ENCODE data around the gene LTN1. TPM values are rescaled to one million over a fixed set of nuclear protein-coding genes. Genes with fewer than 3 reads are reported as not detected.
A peak's percentile ranks its signal among the peaks of the same experiment; 100 is the strongest.

Gene LTN1
- total RNA-seq, 1 donor from 2014 or later, result 25.6 TPM

DNA sequence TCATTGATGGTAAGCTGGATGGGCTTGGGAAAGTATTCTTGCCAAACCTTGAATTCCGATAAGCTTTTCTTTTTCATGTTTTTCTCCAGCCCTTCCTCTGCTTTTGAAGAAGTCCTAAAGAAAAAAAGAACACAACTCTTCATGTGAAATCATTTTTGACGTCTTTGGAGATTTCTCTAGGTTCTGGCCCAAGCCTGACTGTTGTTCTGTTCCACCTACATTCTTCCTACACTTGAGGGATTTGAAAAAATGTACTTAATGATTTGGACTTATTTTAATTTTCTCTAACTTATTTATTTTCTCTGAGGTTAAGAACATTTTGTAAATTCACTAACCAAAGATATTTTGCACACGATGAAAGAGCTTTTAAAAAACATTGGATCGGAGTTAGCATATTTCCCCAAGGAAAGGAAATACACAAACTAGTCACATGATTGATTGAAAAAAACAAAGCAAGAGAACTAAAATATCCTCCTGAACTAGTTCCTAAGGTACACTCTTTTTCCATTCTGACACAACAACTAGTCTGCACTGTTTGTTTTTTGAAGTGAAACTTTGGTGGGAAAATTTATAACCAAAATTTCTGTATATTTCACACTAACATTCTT, 82.3 kb downstream of the LTN1 start:
- no peaks in the 10 kb centered on the region for H3K4me1 Mint-ChIP-seq (ENCODE audit: low read depth)
- no peaks in the 10 kb centered on the region for H3K36me3 Mint-ChIP-seq (ENCODE audit: low read depth)
- H3K4me3 Mint-ChIP-seq, result no peak overlapping the region
- intact Hi-C loops (cut with micrococcal nuclease), result no loop called here
- peaks cover 20% of the 10 kb centered on the region for H3K27me3 Mint-ChIP-seq (ENCODE audit: insufficient read depth)
- no peaks in the 10 kb centered on the region for H3K9me3 Mint-ChIP-seq
- no peak overlapping the region for H3K27ac Mint-ChIP-seq
- no peak for DNase-seq (ENCODE audit: low spot score)

DNA sequence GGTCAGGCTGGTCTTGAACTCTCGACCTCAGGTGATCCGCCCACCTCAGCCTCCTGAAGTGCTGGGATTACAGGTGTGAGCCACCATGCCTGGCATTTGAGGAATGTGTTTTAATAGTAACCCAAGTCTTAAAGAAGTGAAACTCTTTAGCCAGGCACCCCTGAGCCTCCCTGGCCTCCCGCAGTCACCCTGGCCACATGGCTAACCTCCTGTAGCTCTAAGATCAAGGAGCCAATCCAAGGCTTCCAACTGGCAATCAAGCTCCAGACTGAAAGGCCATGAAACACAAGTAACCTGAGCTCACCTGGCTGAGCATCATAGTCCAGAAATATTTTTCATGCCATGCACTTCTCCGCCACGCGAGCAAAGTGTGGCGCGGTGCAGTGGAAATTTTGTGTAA, 84.3 kb downstream of the LTN1 start:
- Mint-ChIP-seq H3K9me3 (no peaks in the 10 kb centered on the region), H3K4me1 (ENCODE audit: low read depth) (no peaks in the 10 kb centered on the region), H3K27me3 (ENCODE audit: insufficient read depth) (peaks cover 25% of the 10 kb centered on the region), H3K27ac (no peak overlapping the region), H3K4me3 (no peak overlapping the region), H3K36me3 (ENCODE audit: low read depth) (no peaks in the 10 kb centered on the region)
- intact Hi-C loops (cut with micrococcal nuclease), result no loop called here
- DNase-seq (ENCODE audit: low spot score), result no peak

DNA sequence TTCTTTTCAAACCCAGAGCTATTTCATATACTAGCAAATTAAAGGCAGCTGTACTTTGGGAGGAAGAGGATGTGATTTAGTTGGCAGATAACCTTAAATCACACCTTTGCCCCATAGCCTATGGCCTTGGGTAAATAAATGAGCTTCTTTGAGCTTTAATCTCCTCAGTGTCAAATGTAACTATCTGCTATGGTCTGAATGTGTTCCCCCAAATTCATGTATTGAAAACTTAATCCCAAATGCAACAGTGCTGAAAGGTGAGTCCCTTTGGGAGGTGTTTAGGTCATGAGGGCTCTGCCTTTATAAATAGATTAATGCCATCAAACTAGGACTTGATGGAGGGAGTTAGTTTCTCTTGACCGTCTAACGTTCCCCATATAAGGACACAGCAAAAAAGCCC, 85.8 kb downstream of the LTN1 start:
- H3K27ac Mint-ChIP-seq, result no peak overlapping the region
- H3K36me3 Mint-ChIP-seq (ENCODE audit: low read depth), result no peaks in the 10 kb centered on the region
- intact Hi-C loops (cut with micrococcal nuclease), result no loop called here
- no peak for DNase-seq (ENCODE audit: low spot score)
- peaks cover 22% of the 10 kb centered on the region for H3K27me3 Mint-ChIP-seq (ENCODE audit: insufficient read depth)
- H3K4me1 Mint-ChIP-seq (ENCODE audit: low read depth), result no peaks in the 10 kb centered on the region
- no peak overlapping the region for H3K4me3 Mint-ChIP-seq
- no peaks in the 10 kb centered on the region for H3K9me3 Mint-ChIP-seq

DNA sequence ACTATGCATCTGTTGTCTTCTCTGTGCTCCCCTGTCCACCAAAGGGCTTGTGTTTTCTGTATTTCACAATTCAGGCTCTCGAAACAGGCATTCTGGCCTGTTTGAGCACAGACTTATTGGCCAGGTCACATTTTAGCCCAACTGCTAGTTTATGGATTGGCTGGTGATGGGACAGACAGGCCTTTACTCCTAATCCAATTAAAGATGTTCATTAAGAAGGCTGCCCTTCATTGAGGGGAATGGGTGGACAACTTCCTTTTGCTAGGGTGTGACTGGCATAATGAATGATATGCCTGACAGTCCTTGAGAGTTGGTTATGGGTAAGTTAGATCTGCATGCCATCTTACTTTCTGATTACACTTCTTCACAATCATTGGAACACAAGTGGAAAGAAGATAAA, 86.4 kb downstream of the LTN1 start:
- H3K27ac Mint-ChIP-seq, result no peak overlapping the region
- H3K27me3 Mint-ChIP-seq (ENCODE audit: insufficient read depth), result peaks cover 16% of the 10 kb centered on the region
- no peak for DNase-seq (ENCODE audit: low spot score)
- no peaks in the 10 kb centered on the region for H3K4me1 Mint-ChIP-seq (ENCODE audit: low read depth)
- H3K36me3 Mint-ChIP-seq (ENCODE audit: low read depth), result no peaks in the 10 kb centered on the region
- no peaks in the 10 kb centered on the region for H3K9me3 Mint-ChIP-seq
- H3K4me3 Mint-ChIP-seq, result no peak overlapping the region
- intact Hi-C loops (cut with micrococcal nuclease), result no loop called here

DNA sequence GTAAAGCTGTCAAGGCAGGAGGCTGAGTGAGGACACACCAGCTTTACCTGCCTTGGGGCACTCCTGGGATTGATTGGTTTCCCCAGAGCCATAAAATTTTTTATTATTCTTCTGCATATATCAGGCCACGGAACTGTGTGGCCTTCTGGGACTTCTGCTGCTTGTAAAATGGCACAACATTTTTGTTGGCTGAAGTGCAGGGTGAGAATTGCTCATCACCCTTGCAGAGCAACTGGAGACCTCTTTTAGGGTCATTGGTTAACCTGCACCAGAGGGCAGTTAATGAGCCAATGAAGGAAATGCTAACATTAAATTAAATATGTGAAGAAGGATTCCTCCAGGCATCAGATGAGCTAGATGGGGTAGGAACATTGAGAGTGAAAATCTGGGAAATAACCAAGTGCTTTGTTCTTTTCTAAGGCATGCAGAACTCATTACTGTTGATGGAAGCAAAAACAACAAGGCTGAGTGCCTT, 87.7 kb downstream of the LTN1 start:
- intact Hi-C loops (cut with micrococcal nuclease), result no loop called here
- DNase-seq (ENCODE audit: low spot score), result no peak
- Mint-ChIP-seq H3K27me3 (ENCODE audit: insufficient read depth) (peaks cover 6% of the 10 kb centered on the region), H3K4me3 (no peak overlapping the region), H3K4me1 (ENCODE audit: low read depth) (no peaks in the 10 kb centered on the region), H3K27ac (no peak overlapping the region), H3K36me3 (ENCODE audit: low read depth) (no peaks in the 10 kb centered on the region), H3K9me3 (no peaks in the 10 kb centered on the region)

DNA sequence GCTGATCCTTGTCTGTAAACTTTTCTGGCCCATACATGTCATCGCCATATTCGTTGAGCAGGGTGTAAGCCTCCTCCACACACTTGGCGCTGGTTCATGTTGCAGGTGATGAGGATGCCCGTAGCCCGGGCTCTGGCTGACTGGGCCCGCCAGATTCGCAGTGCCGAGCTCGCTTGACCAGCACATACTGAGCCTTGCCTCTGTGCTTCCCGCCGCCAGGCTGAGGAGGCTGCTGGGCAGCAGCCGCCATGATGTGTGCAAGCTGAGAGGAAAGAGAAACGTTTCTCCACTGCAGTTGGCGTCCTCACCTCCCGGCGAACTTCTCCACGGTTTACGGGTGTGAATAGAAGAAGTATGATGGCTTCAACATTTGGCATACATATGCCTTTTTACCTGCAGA, 89.2 kb downstream of the LTN1 start:
- H3K4me3 Mint-ChIP-seq, result no peak overlapping the region
- H3K9me3 Mint-ChIP-seq, result no peaks in the 10 kb centered on the region
- DNase-seq (ENCODE audit: low spot score), result no peak
- H3K27me3 Mint-ChIP-seq (ENCODE audit: insufficient read depth), result peaks cover 6% of the 10 kb centered on the region
- intact Hi-C loops (cut with micrococcal nuclease), result no loop called here
- H3K36me3 Mint-ChIP-seq (ENCODE audit: low read depth), result no peaks in the 10 kb centered on the region
- H3K27ac Mint-ChIP-seq, result no peak overlapping the region
- H3K4me1 Mint-ChIP-seq (ENCODE audit: low read depth), result no peaks in the 10 kb centered on the region

DNA sequence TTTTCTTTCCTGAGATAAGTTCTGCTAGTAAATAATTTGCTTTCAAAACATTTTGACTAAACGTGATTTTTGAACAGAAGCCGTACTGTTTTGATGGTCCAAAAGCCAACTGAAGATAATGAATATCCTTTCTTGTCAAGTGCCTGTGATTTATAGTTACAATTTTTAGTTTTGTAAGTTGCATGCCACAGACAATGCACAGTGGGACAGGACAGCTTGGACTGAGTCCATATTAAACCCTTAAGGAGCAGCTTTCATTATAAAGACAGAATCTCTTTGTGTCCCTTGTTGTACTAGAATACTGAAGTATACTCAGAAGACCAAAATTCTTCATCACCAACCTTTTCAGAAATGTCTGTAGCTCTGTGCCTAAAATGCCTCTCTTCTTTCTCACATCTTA, 92.2 kb downstream of the LTN1 start:
- no peaks in the 10 kb centered on the region for H3K4me1 Mint-ChIP-seq (ENCODE audit: low read depth)
- H3K4me3 Mint-ChIP-seq, result no peak overlapping the region
- peaks cover 2% of the 10 kb centered on the region for H3K36me3 Mint-ChIP-seq (ENCODE audit: low read depth)
- DNase-seq (ENCODE audit: low spot score), result no peak
- no peak overlapping the region for H3K27ac Mint-ChIP-seq
- peaks cover 12% of the 10 kb centered on the region for H3K27me3 Mint-ChIP-seq (ENCODE audit: insufficient read depth)
- intact Hi-C loops (cut with micrococcal nuclease), result no loop called here
- H3K9me3 Mint-ChIP-seq, result no peaks in the 10 kb centered on the region

DNA sequence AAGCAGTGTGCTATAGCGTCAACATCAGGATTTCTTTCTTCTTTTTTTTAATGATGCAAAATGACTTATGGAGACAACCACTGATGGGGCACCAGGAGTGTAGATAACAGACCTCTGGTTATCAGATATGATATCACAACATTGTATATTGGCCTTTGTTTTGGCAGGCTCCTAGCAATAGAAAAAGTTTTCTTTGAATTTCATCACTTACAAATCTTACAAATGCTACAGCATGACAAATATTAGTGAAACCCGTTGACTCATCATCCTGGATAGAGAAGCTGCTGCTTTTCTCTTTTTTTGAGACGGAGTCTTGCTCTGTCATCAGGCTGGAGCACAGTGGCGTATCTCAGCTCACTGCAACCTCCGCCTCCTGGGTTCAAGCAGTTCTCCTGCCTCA, 92.9 kb downstream of the LTN1 start:
- H3K9me3 Mint-ChIP-seq, result no peaks in the 10 kb centered on the region
- no peak for DNase-seq (ENCODE audit: low spot score)
- intact Hi-C loops (cut with micrococcal nuclease), result no loop called here

DNA sequence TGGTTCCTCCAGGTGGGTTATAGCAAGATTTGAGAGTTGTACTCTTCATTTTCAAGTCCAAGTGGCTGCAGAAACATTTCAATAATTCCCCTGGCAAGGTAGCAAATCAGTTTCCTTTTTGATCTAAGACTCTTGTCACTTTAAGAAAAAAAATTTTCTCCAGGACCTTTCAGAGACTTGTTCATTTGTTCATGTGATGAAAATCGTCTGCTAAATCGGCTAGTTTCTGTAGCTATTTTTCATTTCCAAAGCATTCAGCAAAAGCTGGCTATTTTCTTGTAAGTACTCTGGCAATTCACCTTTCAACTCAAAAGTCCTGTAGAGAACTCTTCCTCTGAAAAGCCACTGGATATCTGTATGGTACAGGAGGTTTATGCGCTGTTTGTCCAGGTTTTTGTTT, 93.5 kb downstream of the LTN1 start:
- Mint-ChIP-seq H3K36me3 (ENCODE audit: low read depth) (peaks cover 2% of the 10 kb centered on the region), H3K27me3 (ENCODE audit: insufficient read depth) (peaks cover 12% of the 10 kb centered on the region), H3K9me3 (no peaks in the 10 kb centered on the region), H3K4me3 (no peak overlapping the region), H3K27ac (no peak overlapping the region), H3K4me1 (ENCODE audit: low read depth) (no peaks in the 10 kb centered on the region)
- DNase-seq (ENCODE audit: low spot score), result no peak
- intact Hi-C loops (cut with micrococcal nuclease), result no loop called here

More for the DNA sequence above, 92.9 kb downstream of the LTN1 start:
- peaks cover 2% of the 10 kb centered on the region for H3K36me3 Mint-ChIP-seq (ENCODE audit: low read depth)
- no peak overlapping the region for H3K27ac Mint-ChIP-seq
- H3K27me3 Mint-ChIP-seq (ENCODE audit: insufficient read depth), result peaks cover 12% of the 10 kb centered on the region
- H3K4me1 Mint-ChIP-seq (ENCODE audit: low read depth), result no peaks in the 10 kb centered on the region
- H3K4me3 Mint-ChIP-seq, result no peak overlapping the region

DNA sequence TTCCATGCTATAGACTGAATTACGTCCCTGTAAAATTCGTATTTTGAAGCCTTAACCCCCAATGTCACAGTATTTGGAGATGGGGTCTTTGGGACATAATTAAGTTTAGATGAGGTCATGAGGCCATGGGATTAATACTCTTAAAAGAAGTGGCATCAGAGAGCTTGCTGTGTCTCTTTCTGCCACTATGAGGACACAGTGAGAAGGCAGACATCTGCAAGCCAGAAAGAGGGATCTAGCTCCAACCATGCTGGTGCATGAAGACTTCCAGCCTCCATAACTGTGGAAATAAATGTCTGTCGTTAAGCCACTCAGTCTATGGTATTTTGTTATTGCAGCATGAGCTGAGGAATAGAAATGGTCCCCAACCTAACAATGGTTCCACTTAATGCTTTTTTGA, 99.0 kb downstream of the LTN1 start:
- intact Hi-C loops (cut with micrococcal nuclease), result no loop called here
- H3K4me3 Mint-ChIP-seq, result no peak overlapping the region
- no peak for DNase-seq (ENCODE audit: low spot score)
- peaks cover 8% of the 10 kb centered on the region for H3K27me3 Mint-ChIP-seq (ENCODE audit: insufficient read depth)
- peaks cover 2% of the 10 kb centered on the region for H3K36me3 Mint-ChIP-seq (ENCODE audit: low read depth)
- H3K27ac Mint-ChIP-seq, result no peak overlapping the region
- no peaks in the 10 kb centered on the region for H3K9me3 Mint-ChIP-seq
- no peaks in the 10 kb centered on the region for H3K4me1 Mint-ChIP-seq (ENCODE audit: low read depth)

DNA sequence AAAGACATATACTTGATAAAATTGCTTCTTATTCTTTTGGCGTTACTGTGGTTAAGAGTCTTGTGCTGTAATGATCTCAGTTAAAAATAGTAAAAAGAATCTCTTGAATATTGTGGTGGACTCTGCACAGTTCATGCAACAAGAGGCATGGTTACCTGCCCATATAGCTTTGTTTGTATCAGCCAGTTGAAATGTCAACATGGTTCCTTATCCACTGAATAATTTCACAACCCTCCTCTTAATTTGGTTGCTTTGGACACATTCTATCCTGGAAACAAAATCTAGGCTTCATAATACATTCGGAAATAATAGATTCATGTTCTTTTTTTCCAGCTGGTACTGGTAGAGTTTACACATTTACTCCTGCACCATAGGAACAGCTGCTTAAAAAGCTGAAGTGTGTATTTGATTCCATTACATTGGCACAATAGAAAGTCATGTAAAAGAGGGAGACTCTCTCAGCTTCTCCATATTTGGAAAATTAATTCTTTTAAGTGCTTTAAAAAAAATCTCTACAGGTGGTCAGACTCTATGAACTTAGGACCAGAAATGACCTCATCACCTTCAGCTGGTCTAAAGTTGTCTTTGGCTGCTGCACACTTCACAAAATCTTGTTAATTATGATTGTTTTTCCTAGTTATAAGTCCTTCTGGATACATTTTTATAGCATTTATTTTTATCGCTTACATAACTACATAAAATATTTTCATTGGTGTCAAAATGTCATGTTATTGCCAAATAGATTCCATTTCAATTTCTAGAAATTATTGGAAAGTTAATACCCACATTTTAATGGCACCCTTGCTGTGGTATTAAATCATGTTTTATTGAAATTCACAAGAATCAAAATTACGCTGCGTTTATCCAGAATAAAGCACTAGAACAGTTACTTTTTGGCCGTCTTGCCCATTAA, 100.2 kb downstream of the LTN1 start:
- Mint-ChIP-seq H3K27me3 (ENCODE audit: insufficient read depth) (peaks cover 7% of the 10 kb centered on the region), H3K4me3 (no peak overlapping the region), H3K4me1 (ENCODE audit: low read depth) (no peaks in the 10 kb centered on the region), H3K9me3 (no peaks in the 10 kb centered on the region), H3K36me3 (ENCODE audit: low read depth) (peaks cover 2% of the 10 kb centered on the region), H3K27ac (no peak overlapping the region)
- intact Hi-C loops (cut with micrococcal nuclease), result no loop called here
- no peak for DNase-seq (ENCODE audit: low spot score)

DNA sequence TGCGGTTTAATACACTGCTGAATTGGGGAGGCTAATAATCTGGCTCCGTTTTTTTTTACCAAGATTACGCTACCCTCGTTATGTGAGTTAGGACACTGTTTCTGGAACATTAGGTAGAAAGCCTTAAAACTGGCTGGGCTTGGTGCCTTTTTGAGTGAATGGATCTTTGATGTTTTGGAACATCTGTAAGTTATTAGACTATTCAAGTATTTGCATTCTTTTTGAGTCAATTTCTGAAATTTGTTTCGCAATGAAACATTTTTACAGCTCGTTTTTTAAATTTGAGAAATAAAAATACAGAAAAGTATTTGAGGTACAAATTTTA, 106.9 kb downstream of the LTN1 start:
- intact Hi-C loops (cut with micrococcal nuclease), result loop anchor here (1.0 to 10.0 kb wide), 9 partner anchors 50 to 769 kb away; partner anchors contain the start of genes CCT8 and USP16
- Mint-ChIP-seq H3K27ac (peak overlapping the region; percentile 99), H3K27me3 (ENCODE audit: insufficient read depth) (peaks cover 5% of the 10 kb centered on the region), H3K4me1 (ENCODE audit: low read depth) (peaks cover 21% of the 10 kb centered on the region), H3K9me3 (no peaks in the 10 kb centered on the region), H3K36me3 (ENCODE audit: low read depth) (peaks cover 10% of the 10 kb centered on the region), H3K4me3 (peak overlapping the region; percentile 95)
- no peak for DNase-seq (ENCODE audit: low spot score)

All from activated T-helper 1 cell treated with anti-CD3 and anti-CD28 coated beads, Interleukin-12 subunit alpha, Interleukin-12 subunit beta, Interleukin-2, Interleukin-4 antibody, amounts not matched to agents 30 ng/mL and 10 ng/mL and 1 ng/mL, durations not matched to agents 14 hours and 24 hours and 36 hours (primary cell).